GM19240 (cell line): ENCODE results near the gene NLRP12.
"Not testable (repeated sequence)": the region's sequence is repeated elsewhere in the genome, so short reads cannot be mapped to it uniquely, and the experiment has no call there.

Experiments used
- DNase-seq: peaks from one replicate; pipeline ENCODE4 v3.0.0; 2011; ENCODE audit warnings: low spot score; ENCODE audit not compliant: insufficient read length

The NLRP12 gene

GRCh38 chr19:53782698-53783097 is 41.4 kb downstream of the NLRP12 start:
- no peak for DNase-seq

- DNase-seq = not testable (repeated sequence)
These were observed 42.8 kb downstream of the NLRP12 start for GRCh38 chr19:53781332-53781731.

- DNase-seq = no peak
These were observed 43.6 kb downstream of the NLRP12 start for GRCh38 chr19:53780506-53780905.

GRCh38 chr19:53775524-53775923 is 48.6 kb downstream of the NLRP12 start:
- DNase-seq = no peak

- DNase-seq = not testable (repeated sequence)
These were observed 49.6 kb downstream of the NLRP12 start for GRCh38 chr19:53774491-53774890.

- no peak for DNase-seq
These were observed 50.1 kb downstream of the NLRP12 start for GRCh38 chr19:53773999-53774398.

- no peak for DNase-seq
These were observed 51.2 kb downstream of the NLRP12 start for GRCh38 chr19:53772943-53773342.

- DNase-seq = no peak
These were observed 53.0 kb downstream of the NLRP12 start for GRCh38 chr19:53771144-53771543.

GRCh38 chr19:53769696-53770309 is 54.3 kb downstream of the NLRP12 start:
- DNase-seq = not testable (repeated sequence)

- DNase-seq = no peak
These were observed 55.7 kb downstream of the NLRP12 start for GRCh38 chr19:53768401-53768800.

- DNase-seq = not testable (repeated sequence)
These were observed 65.1 kb downstream of the NLRP12 start for GRCh38 chr19:53758991-53759390.
